Hypothalamus (tissue), 51 donors: ENCODE results near the gene KRTAP5-8.
"Not testable (repeated sequence)": the region's sequence is repeated elsewhere in the genome, so short reads cannot be mapped to it uniquely, and the experiment has no call there.

Experiments used
- DNase-seq, 51 donors: peaks; one replicate each; lab custom pipeline; 2025; lab: John Stamatoyannopoulos, UW

The KRTAP5-8 gene

DNA sequence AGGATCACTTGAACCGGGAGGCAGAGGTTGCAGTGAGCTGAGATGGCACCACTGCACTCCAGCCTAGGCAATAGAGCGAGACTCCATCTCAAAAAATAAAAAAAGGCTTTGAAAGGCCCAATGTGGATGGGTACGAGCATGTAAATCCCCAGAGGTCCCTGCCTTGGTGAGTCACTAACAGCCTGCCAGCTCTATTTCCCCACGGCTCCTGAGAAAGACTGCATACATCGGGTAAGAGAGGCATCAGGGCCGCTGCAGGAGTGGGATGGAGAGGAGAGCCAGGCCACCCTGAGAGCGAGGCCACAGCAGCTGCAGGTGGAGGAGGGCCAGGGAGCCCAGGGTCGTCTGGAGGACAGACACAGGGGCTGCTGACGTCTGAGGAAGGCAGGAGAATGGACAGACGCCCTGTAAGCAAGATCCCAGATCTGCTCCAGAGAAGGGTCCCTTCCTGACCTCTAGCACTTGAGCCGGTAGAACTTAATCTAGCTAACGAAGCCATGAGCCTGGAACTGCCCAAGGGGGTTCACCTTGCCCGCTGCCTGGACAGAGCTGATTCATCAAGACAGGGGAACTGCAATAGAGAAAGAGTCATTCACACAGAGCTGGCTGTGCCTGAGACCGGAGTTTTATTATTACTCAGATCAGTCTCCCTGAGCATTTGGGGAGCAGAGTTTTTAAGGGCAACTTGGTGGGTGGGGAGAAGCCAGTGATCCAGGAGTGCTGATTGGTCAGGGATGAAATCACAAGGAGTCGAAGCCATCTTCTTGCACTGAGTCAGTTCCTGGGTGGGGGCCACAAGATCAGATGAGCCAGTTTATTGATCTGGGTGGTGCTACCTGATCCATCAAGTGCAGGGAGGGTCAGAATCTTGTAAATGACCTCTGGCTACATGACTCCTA is 5.3 kb downstream of the KRTAP5-8 start:
- DNase-seq = no peak

DNA sequence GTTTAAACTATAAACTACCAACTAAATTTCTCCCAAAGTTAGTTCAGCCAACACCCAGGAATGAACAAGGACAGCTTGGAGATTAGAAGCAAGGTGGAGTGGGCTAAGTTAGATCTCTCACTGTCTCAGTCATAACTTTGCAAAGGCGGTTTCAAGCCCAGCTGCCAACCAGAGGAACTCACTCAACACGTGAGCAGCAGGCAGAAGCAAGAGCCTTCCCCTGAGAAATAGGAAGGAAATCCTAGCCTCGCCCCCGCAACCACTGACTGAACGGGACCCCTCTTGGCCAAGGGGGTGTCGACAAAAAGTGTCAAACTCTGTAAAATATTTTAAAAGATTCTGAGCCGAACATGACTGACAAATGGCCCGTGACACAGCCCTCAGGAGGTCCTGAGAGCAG is 6.0 kb downstream of the KRTAP5-8 start:
- DNase-seq = no peak

DNA sequence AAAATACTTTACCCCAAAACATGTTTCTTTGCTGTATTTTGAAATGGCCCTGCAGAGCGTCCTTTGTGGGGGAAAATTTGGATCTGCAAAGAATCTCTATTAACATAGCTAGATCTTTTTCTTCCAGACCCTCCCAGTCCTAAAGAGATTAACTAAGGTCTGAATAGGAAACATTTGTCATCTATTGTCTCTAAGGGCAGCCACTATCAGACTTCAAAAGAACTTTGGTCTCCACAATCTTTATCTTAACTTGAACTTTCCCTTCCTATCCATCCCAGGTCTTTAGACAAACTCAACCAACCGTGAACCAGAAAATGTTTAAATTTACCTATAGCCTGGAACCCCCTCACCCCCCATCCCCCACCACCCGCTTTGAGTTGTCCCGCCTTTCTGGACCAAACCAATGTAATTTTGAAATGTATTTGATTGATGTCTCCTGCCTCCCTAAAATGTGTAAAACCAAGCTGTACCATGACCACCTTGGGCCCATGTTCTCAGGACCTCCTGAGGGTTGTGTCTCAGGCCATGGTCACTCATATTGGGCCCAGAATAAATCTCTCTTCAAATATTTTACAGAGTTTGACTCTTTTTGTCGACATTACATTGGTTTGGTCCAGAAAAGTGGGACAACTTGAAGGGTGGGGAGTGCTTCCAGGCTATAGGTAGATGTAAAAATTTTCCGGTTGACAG is 6.8 kb downstream of the KRTAP5-8 start:
- DNase-seq = no peak

DNA sequence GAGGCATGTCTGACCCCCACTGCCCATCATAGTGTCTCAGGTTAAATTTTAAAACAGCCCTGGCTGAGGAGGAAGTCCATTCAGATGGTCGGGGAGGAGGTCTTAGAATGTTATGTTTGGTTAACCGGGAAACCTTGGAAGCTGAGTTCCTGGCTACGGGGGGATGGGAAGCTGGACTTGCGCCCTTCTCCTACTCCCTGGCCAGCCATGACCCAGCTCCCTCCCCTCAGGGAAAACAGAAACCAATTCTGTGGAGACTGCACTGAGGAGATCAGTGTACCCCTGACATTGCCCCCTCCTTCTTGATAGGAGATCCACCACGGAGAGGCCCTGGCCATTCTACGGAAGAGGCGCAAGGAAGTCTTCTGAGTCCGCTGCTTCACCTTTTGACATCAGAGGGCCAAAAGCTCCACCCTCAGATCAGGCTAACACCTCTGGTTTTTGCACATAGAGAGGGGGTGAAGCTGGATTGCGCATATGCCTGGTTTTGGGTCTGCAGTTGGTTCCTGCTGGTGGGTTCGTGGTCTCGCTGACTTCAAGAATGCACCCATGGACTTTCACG is 7.7 kb downstream of the KRTAP5-8 start:
- DNase-seq = no peak

DNA sequence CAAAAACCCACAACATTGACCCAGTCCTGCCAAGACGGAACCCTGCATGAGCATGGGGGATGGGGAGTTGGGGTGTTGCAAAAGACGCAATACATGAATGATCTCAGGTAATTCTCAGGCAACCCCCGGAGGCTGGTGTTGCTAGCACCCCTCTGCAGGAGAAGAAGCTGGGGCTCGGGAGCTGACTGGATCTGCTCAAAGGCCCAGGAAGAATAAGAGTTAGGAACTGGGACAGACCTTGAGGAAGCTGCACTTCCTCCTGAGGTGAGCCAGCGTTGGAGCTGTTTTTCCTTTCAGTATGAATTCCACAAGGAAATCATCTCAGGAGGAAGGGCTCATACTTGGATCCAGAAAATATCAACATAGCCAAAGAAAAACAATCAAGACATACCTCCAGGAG is 10.3 kb downstream of the KRTAP5-8 start, which contains the start of gene KRTAP5-9:
Gene KRTAP5-9, plus strand, starts transcription at position 301 of the 400 bp plus-strand sequence. CDS start 238 bp downstream, outside the sequence.
- no peak for DNase-seq

DNA sequence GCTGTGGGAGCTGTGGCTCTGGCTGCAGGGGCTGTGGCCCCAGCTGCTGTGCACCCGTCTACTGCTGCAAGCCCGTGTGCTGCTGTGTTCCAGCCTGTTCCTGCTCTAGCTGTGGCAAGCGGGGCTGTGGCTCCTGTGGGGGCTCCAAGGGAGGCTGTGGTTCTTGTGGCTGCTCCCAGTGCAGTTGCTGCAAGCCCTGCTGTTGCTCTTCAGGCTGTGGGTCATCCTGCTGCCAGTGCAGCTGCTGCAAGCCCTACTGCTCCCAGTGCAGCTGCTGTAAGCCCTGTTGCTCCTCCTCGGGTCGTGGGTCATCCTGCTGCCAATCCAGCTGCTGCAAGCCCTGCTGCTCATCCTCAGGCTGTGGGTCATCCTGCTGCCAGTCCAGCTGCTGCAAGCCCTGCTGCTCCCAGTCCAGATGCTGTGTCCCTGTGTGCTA is 10.9 kb downstream of the KRTAP5-8 start:
- no peak for DNase-seq

DNA sequence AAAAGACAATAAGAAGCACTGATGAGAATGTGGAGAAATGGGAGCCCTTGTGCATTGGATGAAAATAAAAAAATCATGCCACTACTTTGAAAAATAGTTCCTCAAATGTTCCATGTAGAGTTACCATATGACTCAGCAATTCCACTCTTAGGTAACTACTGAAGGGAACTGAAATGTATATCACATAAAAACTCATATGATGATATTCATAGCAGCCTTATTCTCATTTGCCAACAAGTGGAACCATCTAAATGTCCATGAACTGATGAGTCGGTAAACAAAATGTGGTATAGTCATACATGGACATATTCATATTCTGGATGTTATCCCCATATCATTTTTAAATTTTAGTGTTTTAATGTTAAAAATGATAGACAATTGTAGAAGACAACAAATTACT is 13.9 kb downstream of the KRTAP5-8 start:
- no peak for DNase-seq

DNA sequence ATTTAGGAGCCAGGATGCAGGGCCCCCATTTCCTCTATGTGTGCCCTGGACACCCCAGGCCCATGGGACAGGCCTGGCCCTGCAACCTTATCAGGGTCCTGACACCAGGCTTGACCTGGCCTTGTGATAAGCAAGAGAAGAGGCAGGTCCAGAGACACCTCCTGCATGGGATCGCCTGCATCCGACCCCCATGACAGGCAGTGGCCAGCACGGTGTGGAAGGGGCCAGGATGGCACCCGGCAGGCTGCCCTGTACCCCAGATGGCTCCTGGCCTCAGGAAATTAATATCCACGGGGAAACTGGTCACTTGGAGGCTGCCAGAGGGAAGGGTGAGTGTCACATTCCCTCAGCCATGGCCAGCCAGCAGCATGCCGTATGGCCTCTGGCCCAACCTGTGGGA is 17.2 kb downstream of the KRTAP5-8 start:
- DNase-seq = no peak

DNA sequence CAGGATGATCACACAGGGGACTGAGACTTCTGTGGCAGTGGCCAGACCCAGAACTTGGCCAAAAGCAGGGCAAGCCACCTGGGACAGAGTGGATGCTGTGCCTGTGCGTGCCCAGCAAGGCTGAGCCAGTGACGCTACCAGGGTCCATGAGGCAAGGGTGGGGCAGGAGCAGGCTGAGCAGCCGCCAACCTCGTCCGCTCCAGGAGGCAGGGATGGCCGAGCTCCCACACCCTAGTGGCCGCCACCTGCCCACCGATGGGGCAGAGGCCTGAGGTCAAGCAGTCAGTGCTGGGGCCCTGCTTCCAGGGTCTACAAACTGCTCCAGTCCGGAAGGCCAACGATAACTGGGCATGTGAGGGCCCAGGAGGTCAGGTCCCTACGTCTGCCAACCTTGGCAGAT is 17.7 kb downstream of the KRTAP5-8 start:
- DNase-seq = no peak

DNA sequence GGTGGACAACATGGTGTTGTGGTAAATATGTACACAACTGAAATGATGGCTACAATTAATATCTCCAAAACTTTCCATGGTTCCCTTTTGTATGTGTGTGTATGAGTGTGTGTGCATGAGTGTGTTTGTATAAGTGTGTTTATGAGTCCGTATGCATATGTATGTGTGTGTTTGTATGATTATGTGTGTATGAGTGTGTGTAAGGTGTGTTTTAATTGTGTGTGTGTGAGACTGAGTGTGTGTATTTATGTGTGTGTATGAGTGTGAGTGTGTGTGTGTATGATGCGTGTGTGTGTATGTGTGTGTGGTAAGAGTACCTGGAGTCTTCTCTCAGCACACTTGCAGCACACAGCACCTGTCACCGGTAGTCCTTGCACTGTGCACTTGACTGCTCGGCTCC is 18.2 kb downstream of the KRTAP5-8 start:
- no peak for DNase-seq

DNA sequence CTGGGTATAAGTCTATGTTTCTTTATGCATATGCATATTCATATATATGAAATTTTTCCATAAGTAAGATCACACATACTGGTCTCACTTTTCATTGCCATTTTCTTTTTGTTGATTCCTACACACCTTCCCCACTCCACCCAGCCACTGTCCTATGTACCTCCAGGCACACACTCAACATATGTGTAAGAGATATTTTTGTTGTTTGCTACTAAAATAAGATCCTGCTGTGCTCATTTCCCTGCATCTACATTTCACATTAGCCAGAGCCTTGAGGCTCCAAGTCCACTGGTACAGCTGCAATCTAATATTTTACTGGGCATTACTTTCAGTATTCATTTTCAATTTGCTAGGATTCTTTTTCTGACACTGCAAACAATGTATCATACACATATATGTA is 19.4 kb downstream of the KRTAP5-8 start:
- DNase-seq = no peak

DNA sequence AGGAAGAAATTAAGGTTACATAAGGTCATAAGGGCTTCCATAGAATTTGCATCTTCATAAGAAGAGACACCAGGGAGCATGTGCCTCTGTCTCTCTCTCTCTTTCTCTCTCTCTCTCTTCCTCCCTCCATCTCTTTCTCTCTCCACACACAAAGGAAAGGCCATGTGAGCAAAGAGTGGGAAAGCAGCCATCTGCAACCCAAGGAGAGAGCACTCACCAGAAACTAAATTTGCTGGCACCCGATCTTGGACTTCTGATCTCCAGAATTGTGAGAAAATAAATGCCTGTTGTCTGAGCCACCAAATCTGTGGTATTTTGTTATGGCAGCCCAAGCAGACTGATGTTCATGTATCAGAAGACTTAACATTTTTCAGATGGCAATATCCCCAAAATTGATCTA is 21.2 kb downstream of the KRTAP5-8 start:
- DNase-seq = peak in 12 of 51 donors; percentile 4 to 44 (median 22)

DNA sequence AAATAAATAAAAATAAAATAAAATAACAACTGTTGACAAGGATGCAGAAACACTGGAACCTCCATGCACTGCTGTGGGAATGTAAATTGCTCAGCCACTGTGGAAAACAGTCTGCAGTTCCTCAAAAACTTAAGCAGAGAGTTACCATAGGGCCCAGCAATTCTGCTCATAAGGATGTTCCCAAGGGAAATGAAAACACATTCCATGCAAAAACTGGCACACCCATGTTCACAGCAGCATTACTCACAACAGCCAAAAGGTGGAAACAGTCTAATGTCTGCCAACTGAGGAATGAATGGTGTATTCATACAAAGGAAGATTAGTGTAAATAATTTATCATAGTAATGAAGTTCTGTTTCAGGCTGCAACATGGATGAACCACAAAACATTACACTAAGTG is 24.3 kb downstream of the KRTAP5-8 start:
- no peak for DNase-seq

DNA sequence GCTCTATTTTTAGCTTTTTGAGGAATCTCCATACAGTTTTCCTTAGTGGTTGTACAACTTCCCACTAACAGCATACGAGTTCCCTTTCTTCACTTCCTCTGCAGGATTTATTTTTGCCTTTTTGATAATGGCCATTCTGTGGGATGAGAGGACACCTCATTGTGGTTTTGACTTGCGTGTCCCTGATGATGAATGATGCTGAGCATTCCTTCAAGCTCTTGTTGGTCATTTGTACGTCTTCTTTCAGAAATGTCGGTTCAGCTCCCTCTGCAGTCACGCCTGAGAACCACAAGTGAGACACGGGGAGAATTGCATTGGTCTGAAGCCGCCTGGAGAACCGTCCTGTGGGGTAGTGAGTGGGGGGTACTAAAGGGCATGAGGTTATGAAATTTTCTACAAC is 25.6 kb downstream of the KRTAP5-8 start:
- peak in 3 of 51 donors; percentile 0 to 20 (median 7) for DNase-seq

DNA sequence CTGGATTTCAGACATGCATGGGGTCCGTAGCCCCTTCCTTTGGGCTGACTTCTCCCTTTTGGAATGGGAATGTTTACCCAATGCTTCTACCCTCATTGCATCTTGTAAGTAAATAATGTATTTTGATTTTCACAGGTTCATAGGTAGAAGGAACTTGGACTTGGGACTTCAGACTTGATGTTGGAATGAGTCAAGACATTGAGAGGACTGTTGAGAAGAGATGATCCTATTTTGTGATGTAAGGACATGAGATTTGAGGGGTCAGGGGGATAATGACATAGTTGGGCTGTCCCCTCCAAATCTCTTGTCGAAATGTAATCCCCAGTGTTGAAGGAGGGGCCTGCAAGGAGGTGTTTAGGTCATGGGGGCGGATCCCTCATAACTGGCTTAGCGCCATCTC is 26.6 kb downstream of the KRTAP5-8 start:
- DNase-seq = no peak

DNA sequence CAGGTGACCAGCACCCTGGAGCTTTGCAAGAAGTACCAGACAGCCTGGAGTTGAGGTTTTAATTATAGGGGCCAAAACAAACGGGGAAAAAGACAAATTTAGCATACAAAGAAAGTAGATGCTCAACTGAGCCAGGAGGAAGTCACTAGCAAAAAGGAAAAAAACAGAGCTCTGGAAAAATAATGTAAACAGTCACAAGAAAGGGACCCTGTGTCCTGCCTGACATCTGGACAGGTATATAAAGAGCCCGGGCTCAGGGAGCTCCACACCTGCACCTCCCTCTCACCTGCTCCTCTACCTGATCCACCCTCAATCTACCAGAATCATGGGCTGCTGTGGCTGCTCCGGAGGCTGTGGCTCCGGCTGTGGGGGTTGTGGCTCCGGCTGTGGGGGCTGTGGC is 27.4 kb downstream of the KRTAP5-8 start, which contains the start of gene KRTAP5-10:
Gene KRTAP5-10, plus strand, starts transcription at position 301 of the 400 bp plus-strand sequence. Its CDS starts 25 bp downstream, at position 326.
- DNase-seq = no peak

DNA sequence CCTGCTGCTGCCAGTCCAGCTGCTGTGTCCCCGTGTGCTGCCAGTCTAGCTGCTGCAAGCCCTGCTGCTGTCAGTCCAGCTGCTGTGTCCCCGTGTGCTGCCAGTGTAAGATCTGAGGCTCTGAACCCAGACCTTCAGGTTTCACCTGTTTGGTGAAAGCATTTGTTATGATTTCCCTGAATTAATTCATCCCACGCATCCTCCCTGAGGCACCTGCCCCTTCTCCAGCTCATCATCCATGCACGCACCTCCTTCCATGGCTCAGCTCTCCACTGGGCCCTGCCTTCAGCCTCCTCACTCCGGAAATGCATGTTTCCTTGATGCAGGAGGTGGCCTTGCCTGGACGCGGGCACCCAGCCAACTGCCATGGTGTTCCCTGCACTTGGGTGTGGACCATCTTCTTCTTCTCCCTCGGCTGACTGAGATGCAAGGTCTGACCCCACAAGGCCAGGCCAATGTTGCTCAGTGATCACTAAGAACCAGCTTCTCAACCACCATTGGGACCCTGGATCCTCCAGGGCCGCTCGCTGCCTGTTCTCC is 28.3 kb downstream of the KRTAP5-8 start:
- DNase-seq = no peak

DNA sequence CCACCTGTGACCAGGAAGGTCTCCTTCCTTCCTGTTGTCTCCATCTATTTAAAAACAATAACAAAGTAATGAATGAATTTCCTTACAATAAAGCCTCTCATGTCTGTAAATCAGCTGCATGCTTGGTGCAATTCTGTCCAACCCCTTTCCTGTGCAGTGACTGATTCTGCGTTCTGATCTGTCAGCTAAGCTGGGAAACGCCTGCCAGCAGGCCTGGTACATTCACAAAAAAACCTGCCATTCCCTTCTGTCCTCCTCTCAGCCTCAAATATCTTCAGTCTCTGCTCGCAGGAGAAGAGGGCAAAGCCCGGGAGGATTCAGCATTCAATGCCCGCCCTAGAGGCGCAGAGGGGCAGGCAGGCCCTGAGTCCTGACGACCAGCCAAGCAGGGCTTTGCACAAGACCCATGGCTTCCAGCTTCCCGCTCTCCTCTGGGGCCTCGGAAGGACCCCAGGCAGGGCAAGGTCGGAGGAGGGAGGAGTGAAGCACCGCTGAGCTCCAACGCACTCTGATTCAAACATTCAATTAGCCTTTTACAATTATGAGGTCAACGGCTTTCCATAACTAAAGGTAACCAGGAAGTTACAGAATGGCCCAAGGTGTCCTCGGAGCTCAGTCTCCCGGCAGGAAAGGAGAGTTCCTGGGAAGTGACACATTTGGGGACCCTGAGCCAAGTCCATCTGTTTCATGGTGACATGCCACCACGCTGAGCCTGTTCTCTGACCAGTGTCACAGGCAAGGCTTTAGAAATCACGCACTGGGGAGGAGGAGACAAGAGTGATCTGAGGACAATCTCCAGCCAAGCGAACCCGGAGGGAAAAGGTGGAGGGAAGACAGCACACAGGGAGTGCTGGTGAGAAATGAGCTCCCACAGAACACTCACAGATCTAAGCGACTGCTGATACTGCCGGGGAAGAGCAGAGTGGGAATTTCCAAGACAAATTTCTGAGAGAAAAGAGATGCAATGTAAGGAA is 29.1 kb downstream of the KRTAP5-8 start:
- not testable (repeated sequence) for DNase-seq

DNA sequence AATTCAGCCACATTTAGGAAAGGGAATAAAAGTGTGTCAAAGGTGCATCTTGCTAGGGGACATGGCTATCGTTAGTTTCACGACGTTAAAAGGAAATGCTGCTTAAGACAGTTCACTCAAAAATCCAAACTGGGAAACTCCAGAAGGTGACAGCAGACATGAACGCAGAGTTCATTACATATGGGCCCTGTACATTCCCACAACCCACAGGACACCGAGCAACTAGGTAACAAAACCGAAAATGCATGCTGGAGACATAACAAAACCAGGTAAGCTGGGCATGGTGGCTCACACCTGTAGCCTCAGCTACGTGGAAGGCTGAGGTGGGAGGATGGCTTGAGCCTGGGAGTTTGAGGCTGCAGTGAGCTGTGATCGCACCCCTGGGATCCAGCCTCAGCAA is 29.8 kb downstream of the KRTAP5-8 start:
- DNase-seq = not testable (repeated sequence)
